ENCODE data around the gene NLRP6.

GRCh38 chr11:244376-244775 is 33.8 kb upstream of the NLRP6 start:
- TF ChIP-seq CTCF (IDR thresholded peaks at IDR 0.05) (no peak), EZH2 (IDR thresholded peaks at IDR 0.05; ENCODE audit: borderline replicate concordance, insufficient read depth, low read depth, low read length, poor library complexity, severe bottlenecking) (no peak)

Data from B cell (primary cell).